Calu3 (cell line): ENCODE measurements around the gene ZFYVE28. TPM values are rescaled to one million over a fixed set of nuclear protein-coding genes. Genes with fewer than 3 reads are reported as not detected.

ENCODE experiments used
- BruUV-seq: library from RNA; stranded (reverse); fragments of 400-500 nt; replicated peaks from 2 replicates; lab custom pipeline; 2021; lab: Mats Ljungman, UMichigan
- CTCF ChIA-PET: fragments of 300-600 bp; sonication (Branson Sonifier 250); formaldehyde crosslinking; loops from one replicate; lab custom pipeline; 2022; ENCODE audit warnings: antibody characterized with exemption; lab: Charles Lee
- DNase-seq: peaks from one replicate; pipeline ENCODE4 v3.0.0; 2022
- H3K27ac Mint-ChIP-seq: one replicate; pipeline ENCODE4 v1.8.0; 2022; ENCODE audit warnings: mixed read lengths; ENCODE audit not compliant: unreplicated experiment
- H3K27me3 Mint-ChIP-seq: one replicate; pipeline ENCODE4 v1.8.0; 2022; ENCODE audit warnings: mixed read lengths; ENCODE audit not compliant: unreplicated experiment
- H3K36me3 Mint-ChIP-seq: one replicate; pipeline ENCODE4 v1.8.0; 2022; ENCODE audit warnings: mild to moderate bottlenecking, moderate library complexity, mixed read lengths; ENCODE audit not compliant: insufficient read depth, unreplicated experiment
- H3K4me1 Mint-ChIP-seq: one replicate; pipeline ENCODE4 v1.8.0; 2022; ENCODE audit warnings: mild to moderate bottlenecking, low read depth, mixed read lengths; ENCODE audit not compliant: unreplicated experiment
- H3K4me3 Mint-ChIP-seq: one replicate; pipeline ENCODE4 v1.8.0; 2022; ENCODE audit warnings: mild to moderate bottlenecking, low read depth, moderate library complexity, mixed read lengths; ENCODE audit not compliant: unreplicated experiment
- H3K9me3 Mint-ChIP-seq: one replicate; pipeline ENCODE4 v1.8.0; 2022; ENCODE audit warnings: low read depth, mixed read lengths; ENCODE audit not compliant: unreplicated experiment
- intact Hi-C: fragments of 100-400 bp; cut with micrococcal nuclease; formaldehyde crosslinking; loops from one replicate; pipeline ENCODE4 v1.10.0; 2022; ENCODE audit not compliant: unreplicated experiment
- total RNA-seq: library from RNA; stranded (reverse); gene quantifications from 2 replicates; pipeline ENCODE4 v1.2.3, GENCODE V29; 2022
- TF ChIP-seq, protein P1 (sequence below): fragments of 200-600 bp; IDR thresholded peaks from one replicate; pipeline ENCODE4 v1.8.0; 2022; ENCODE audit warnings: antibody characterized with exemption; ENCODE audit not compliant: unreplicated experiment

Gene ZFYVE28
- total RNA-seq, 1 experiment from 2014 or later, result 1.2 TPM

DNA sequence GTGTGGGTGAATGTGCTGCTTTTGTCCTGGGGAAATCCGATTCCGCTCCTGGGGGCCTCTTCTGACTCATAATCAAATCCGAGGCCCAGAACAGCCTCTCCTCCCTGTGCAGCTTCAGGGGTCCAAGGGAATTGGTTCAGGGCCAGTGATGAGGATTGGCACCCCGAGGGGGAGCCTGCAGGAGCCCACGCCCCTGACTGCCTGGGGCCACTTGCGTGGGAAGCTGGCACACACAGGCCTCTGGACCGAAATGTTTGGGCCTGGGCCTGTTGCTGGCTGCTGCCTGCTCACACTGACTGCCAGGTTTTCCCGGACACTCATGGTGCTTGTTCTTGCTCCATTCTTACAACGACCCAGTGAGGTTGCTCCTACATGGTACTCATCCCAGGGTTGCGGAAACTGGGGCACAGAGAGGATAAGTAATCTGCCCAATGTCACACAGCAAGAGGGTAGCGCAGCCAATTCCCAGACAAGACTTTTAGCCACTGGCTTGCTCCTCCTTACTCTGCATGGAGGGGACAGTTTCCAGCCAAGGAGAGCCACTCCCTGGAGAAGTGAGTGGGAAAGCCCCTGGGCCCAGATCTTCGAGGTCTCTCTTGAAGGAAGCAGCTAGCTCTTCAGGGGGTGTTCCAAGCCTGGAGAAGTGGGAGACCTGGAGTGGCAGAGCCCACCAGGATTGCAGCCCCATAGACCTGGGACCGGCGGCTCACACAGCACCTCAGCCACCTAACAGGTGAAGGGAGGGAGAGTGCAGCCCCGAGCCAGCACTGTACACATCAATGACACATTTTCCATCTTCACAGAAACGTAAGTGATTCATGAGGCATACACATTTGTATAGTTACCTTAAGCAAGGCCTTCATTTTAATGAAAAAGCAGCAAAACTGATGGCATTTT is 20.6 kb upstream of the ZFYVE28 start:
- TF ChIP-seq, protein P1, sequence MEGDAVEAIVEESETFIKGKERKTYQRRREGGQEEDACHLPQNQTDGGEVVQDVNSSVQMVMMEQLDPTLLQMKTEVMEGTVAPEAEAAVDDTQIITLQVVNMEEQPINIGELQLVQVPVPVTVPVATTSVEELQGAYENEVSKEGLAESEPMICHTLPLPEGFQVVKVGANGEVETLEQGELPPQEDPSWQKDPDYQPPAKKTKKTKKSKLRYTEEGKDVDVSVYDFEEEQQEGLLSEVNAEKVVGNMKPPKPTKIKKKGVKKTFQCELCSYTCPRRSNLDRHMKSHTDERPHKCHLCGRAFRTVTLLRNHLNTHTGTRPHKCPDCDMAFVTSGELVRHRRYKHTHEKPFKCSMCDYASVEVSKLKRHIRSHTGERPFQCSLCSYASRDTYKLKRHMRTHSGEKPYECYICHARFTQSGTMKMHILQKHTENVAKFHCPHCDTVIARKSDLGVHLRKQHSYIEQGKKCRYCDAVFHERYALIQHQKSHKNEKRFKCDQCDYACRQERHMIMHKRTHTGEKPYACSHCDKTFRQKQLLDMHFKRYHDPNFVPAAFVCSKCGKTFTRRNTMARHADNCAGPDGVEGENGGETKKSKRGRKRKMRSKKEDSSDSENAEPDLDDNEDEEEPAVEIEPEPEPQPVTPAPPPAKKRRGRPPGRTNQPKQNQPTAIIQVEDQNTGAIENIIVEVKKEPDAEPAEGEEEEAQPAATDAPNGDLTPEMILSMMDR, result no peak
- intact Hi-C loops, result loop anchor here (5.0 kb wide), 1 partner anchor 162 kb away; no protein-coding TSS in a partner anchor
- Mint-ChIP-seq H3K36me3 (no peaks in the 10 kb centered on the region), H3K27ac (no peak overlapping the region), H3K4me3 (no peak overlapping the region), H3K27me3 (peaks cover 5% of the 10 kb centered on the region), H3K9me3 (no peaks in the 10 kb centered on the region), H3K4me1 (no peaks in the 10 kb centered on the region)
- CTCF ChIA-PET, result no interaction called here
- DNase-seq, result no peak
- no TSS peak for BruUV-seq

GRCh38 chr4:2437475-2438215 is 19.2 kb upstream of the ZFYVE28 start:
- Mint-ChIP-seq H3K27ac (no peak overlapping the region), H3K9me3 (no peaks in the 10 kb centered on the region), H3K36me3 (no peaks in the 10 kb centered on the region), H3K4me1 (no peaks in the 10 kb centered on the region), H3K4me3 (no peak overlapping the region), H3K27me3 (peaks cover 14% of the 10 kb centered on the region)
- TF ChIP-seq, protein P1, result no peak
- CTCF ChIA-PET, result interaction anchor here (1.2 kb wide), 1 partner anchor 67 kb away, joined by 4 read pairs; no protein-coding TSS in a partner anchor
- intact Hi-C loops, result loop anchor here (5.0 kb wide), 1 partner anchor 160 kb away; no protein-coding TSS in a partner anchor
- BruUV-seq, result no TSS peak
- DNase-seq, result no peak

- DNase-seq, result no peak
- no TSS peak for BruUV-seq
- H3K27ac Mint-ChIP-seq, result no peak overlapping the region
- peaks cover 14% of the 10 kb centered on the region for H3K27me3 Mint-ChIP-seq
- CTCF ChIA-PET, result interaction anchor here (0.6 to 1.2 kb wide), 3 partner anchors 40 to 217 kb away, joined by 4 to 5 read pairs (median 4); no protein-coding TSS in a partner anchor
- H3K9me3 Mint-ChIP-seq, result no peaks in the 10 kb centered on the region
- H3K36me3 Mint-ChIP-seq, result no peaks in the 10 kb centered on the region
- intact Hi-C loops, result loop anchor here (5.0 kb wide), 1 partner anchor 160 kb away; no protein-coding TSS in a partner anchor
- TF ChIP-seq, protein P1, result no peak
- H3K4me3 Mint-ChIP-seq, result no peak overlapping the region
- H3K4me1 Mint-ChIP-seq, result no peaks in the 10 kb centered on the region
These were observed 18.5 kb upstream of the ZFYVE28 start for GRCh38 chr4:2436761-2437474.

DNA sequence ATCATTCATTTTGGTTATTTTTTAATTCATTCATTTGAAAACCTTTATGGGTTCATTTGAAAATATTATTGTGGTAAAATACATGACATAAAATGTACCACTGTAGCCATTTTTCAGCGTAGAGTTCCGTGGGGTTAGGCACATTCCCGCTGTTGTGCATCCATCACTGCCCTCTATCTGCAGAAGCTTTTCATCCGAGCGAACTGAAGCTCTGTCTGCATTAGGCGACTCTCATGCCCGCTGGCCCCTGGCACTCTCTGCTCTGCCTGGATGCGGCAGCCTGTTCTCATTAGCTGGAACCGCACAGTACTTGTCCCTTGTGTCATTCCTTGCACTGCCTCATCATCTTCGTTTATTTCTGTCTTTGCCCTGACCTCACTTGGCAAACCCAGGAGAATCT is 17.9 kb upstream of the ZFYVE28 start:
- Mint-ChIP-seq H3K27me3 (peaks cover 14% of the 10 kb centered on the region), H3K36me3 (no peaks in the 10 kb centered on the region), H3K9me3 (no peaks in the 10 kb centered on the region), H3K4me1 (no peaks in the 10 kb centered on the region), H3K27ac (no peak overlapping the region), H3K4me3 (no peak overlapping the region)
- no TSS peak for BruUV-seq
- intact Hi-C loops, result loop anchor here (5.0 kb wide), 1 partner anchor 159 kb away; no protein-coding TSS in a partner anchor
- CTCF ChIA-PET, result interaction anchor here (1.1 kb wide), 1 partner anchor 216 kb away, joined by 5 read pairs; no protein-coding TSS in a partner anchor
- DNase-seq, result no peak
- TF ChIP-seq, protein P1, result no peak
